HFFc6 (cell line): ENCODE results near the gene BLTP2. TPM values are rescaled to one million over a fixed set of nuclear protein-coding genes. Genes with fewer than 3 reads are reported as not detected.

ENCODE experiments used
- DNase-seq: peaks from one replicate; pipeline ENCODE4 v3.0.0-alpha.2; 2018
- H3K27ac Mint-ChIP-seq: 2 replicates; pipeline ENCODE4 v1.8.0; 2020; ENCODE audit warnings: mild to moderate bottlenecking, mixed read lengths
- H3K27me3 Mint-ChIP-seq: 2 replicates; pipeline ENCODE4 v1.8.0; 2021; ENCODE audit warnings: mild to moderate bottlenecking, moderate library complexity, mixed read lengths; ENCODE audit not compliant: insufficient read depth
- H3K36me3 Mint-ChIP-seq: 2 replicates; pipeline ENCODE4 v1.8.0; 2021; ENCODE audit warnings: low read depth, mixed read lengths
- H3K4me1 Mint-ChIP-seq: 2 replicates; pipeline ENCODE4 v1.8.0; 2020; ENCODE audit warnings: low read depth, mixed read lengths
- H3K4me3 Mint-ChIP-seq: 2 replicates; pipeline ENCODE4 v1.8.0; 2020; ENCODE audit warnings: mild to moderate bottlenecking, moderate library complexity, mixed read lengths
- H3K9me3 Mint-ChIP-seq: 2 replicates; pipeline ENCODE4 v1.8.0; 2020; ENCODE audit warnings: mild to moderate bottlenecking, mixed read lengths
- total RNA-seq, 6 experiments: library from RNA; stranded (reverse); fragmentation: NEBNext Ultra II Directional; extraction: Animal tissue kit (Norgen Biotek cat#: 25700); gene quantifications; 2 replicates in 1 of 6; 3 replicates in 5 of 6; pipeline ENCODE4 v1.2.3, GENCODE V29; 2021
- TF ChIP-seq, protein P1 (sequence below): fragments of 200-600 bp; sonication (generic); IDR thresholded peaks from 2 replicates; pipeline ENCODE4 v1.5.0; 2021; ENCODE audit warnings: antibody characterized with exemption, mild to moderate bottlenecking

Gene BLTP2
- total RNA-seq, 6 experiments from 2014 or later: 111 to 158 (median 134) TPM

DNA sequence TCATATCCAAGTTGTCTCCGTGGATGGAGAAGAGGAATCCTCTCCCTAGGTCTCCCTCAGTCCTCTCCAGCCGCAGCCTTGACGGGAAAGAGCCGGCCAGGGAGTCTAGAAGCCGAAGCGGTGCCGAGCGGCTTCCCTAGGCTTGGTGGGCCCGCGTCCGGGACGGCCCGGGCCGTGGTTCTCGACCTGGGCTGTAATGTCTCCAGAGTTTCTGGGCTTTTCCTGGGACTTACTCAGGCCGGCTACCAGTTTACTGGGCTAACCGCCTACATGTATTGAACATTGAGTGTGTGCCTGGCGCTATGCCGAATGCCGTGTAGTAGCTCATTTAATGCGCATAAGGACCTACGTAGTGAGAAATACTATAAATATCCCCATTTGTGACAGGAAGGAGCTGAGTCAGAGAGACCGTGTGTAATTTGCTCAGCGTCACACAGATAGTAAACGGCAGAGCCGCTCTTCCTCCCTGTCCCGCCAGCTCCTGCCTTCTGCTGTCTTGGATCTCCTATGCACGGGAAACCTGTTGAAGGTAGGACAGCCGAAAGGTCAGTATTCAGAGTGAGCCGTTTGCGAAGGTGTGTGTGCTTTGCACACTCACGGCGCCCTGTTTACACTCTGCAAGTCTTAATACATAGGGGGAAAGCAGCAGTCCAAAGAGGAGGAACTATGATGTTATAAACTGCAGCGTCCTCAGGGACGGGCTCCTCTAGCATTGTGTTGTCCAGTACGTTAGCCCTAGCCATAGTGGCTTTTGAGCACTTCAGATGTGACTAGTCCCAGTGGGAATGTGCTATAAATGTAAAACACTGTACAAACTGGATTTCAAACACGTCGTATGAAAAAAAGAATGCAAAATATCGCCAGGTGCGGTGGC is 45.4 kb downstream of the BLTP2 start:
- Mint-ChIP-seq H3K36me3 (peaks cover 9% of the 10 kb centered on the region; the same call in 1 of the 2 replicates), H3K9me3 (no peaks in the 10 kb centered on the region), H3K4me1 (peaks cover 26% of the 10 kb centered on the region), H3K27me3 (peaks cover 5% of the 10 kb centered on the region), H3K4me3 (peak overlapping the region; percentile 97), H3K27ac (peak overlapping the region; percentile 95)
- TF ChIP-seq, protein P1, sequence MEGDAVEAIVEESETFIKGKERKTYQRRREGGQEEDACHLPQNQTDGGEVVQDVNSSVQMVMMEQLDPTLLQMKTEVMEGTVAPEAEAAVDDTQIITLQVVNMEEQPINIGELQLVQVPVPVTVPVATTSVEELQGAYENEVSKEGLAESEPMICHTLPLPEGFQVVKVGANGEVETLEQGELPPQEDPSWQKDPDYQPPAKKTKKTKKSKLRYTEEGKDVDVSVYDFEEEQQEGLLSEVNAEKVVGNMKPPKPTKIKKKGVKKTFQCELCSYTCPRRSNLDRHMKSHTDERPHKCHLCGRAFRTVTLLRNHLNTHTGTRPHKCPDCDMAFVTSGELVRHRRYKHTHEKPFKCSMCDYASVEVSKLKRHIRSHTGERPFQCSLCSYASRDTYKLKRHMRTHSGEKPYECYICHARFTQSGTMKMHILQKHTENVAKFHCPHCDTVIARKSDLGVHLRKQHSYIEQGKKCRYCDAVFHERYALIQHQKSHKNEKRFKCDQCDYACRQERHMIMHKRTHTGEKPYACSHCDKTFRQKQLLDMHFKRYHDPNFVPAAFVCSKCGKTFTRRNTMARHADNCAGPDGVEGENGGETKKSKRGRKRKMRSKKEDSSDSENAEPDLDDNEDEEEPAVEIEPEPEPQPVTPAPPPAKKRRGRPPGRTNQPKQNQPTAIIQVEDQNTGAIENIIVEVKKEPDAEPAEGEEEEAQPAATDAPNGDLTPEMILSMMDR: no peak
- peak; percentile 92 for DNase-seq

DNA sequence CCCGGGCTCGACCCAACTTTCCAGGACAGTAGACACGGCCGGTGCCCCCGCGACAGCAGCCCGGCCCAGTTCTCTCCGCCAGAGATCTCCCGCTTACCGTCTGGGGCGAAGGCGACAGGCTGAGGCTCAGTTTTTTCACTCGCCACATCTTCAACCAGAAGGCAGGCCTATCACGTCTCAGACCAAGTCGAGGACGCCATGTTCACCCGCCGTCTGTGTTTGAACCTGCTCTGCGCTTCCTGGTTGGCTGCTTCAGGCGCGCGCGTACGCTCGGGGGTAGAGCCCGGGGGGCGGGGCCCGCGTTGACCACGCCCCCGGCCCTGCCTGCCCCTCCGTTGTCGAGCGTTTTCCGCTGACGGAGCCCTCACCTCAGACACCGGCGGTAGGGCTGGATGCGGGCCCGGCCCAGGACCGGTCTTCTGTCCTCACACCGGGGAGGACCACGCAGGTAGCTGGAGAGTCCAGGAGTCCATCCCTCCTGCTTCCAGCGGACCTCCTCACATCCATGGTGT is 46.1 kb downstream of the BLTP2 start, which contains the start of gene SPAG5:
Gene SPAG5 (minus strand): TSS at position 227 of the 512 bp plus-strand sequence. CDS start 79 bp downstream, at position 148.
- Mint-ChIP-seq H3K27me3 (peaks cover 3% of the 10 kb centered on the region), H3K27ac (peak within 1 kb of the TSS; percentile 95), H3K36me3 (peaks cover 9% of the 10 kb centered on the region; the same call in 1 of the 2 replicates), H3K9me3 (no peaks in the 10 kb centered on the region), H3K4me1 (peaks cover 26% of the 10 kb centered on the region), H3K4me3 (peak within 1 kb of the TSS; percentile 97)
- DNase-seq: peak; percentile 87
- TF ChIP-seq, protein P1: no peak

DNA sequence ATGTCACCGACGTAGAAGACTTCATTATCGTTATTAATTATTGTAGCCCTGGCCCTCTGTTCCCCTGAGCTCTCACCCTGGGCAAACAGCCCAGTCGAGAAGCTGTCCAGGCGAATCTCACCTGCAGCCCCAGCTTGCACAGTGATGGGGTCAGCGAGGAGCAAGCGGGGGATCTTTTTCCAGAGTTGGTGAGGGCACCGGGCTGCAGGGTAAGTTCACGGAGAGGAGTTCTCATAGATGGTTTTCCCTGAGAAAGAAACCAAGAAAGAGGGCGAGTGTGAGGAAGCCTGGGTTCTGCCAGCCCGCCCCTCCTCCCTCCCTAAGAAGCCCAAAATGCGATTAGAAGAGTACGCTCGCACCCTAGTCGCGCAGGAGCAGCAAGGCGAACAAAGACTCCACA is 46.6 kb downstream of the BLTP2 start:
- Mint-ChIP-seq H3K27me3 (peaks cover 3% of the 10 kb centered on the region), H3K4me3 (peak overlapping the region; percentile 97), H3K36me3 (peaks cover 9% of the 10 kb centered on the region; the same call in 1 of the 2 replicates), H3K27ac (peak overlapping the region; percentile 95), H3K4me1 (peaks cover 26% of the 10 kb centered on the region), H3K9me3 (no peaks in the 10 kb centered on the region)
- TF ChIP-seq, protein P1: no peak
- DNase-seq: no peak

DNA sequence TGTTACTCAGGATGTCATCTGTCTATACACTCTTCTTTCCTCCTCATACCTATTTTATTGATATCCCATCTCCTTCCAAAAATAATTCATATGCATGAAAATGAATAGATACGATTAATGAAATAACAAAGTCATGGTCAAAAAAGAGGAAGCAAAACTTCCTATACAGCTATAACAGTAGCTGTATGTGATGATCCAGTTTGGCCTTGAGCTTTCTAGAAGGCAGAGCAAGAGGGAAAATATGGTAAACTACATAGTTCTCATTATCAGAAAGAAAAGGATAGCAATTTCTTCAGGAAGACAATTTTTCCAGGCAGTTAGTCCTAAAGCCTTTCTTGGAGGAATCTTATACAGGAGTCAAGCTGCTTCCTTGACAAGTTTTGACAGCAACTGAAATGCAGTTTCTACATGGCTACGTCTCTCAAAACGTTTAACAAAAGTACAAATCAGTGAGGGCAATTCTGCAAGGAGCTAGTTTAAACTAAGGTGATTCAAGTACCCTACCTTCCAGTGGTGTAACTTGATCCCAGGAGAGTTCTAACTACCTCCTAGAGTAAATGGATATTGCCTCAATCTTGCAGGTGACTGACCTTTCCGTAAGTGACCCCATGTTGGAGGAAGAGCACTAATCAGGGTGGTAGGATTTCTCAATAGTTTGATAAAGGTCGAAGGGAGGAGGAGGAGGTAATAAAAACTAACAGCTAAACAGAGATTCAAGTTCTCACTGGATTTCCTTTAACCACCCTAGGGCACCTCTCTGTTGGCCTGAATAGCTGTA is 47.2 kb downstream of the BLTP2 start:
- DNase-seq: no peak
- Mint-ChIP-seq H3K36me3 (peaks cover 9% of the 10 kb centered on the region; the same call in 1 of the 2 replicates), H3K4me3 (peak overlapping the region; percentile 97), H3K27me3 (peaks cover 3% of the 10 kb centered on the region), H3K4me1 (peaks cover 26% of the 10 kb centered on the region), H3K27ac (peak overlapping the region; percentile 95), H3K9me3 (no peaks in the 10 kb centered on the region)
- TF ChIP-seq, protein P1: no peak

Other genes with a start within 250 kb of the BLTP2 start
- 1 to 10 TPM; 4.3 to 6.7 (median 6.4) TPM for gene SLC46A1, start 238.9 kb downstream of the BLTP2 start, total RNA-seq
- under 1 TPM in 2 of 6 experiments, not detected in 4; 0.07 to 0.08 TPM for gene SLC13A2, start 171.5 kb downstream of the BLTP2 start, total RNA-seq
- gene FOXN1, start 138.8 kb downstream of the BLTP2 start, total RNA-seq: not detected
- gene UNC119, start 92.5 kb downstream of the BLTP2 start, total RNA-seq: 10 to 100 TPM; 28.3 to 36.9 (median 30.1) TPM
- gene PIGS, start 73.6 kb downstream of the BLTP2 start, total RNA-seq: 10 to 100 TPM; 69.5 to 94.7 (median 78.0) TPM
- 10 to 100 TPM in 5 of 6 experiments, 1 to 10 TPM in 1; 8.6 to 14.7 (median 10.3) TPM for gene ALDOC, start 68.3 kb downstream of the BLTP2 start, total RNA-seq
- gene SPAG5, start 46.1 kb downstream of the BLTP2 start, total RNA-seq: 10 to 100 TPM; 29.2 to 73.3 (median 69.4) TPM
- 1 to 10 TPM; 3.2 to 4.3 (median 3.5) TPM for gene RSKR, start 31.0 kb downstream of the BLTP2 start, total RNA-seq
- gene SDF2, start 16.7 kb upstream of the BLTP2 start, total RNA-seq: 10 to 100 TPM; 65.8 to 96.8 (median 71.5) TPM
- 10 to 100 TPM; 72.7 to 79.7 (median 74.0) TPM for gene SUPT6H, start 17.0 kb upstream of the BLTP2 start, total RNA-seq
- 1 to 10 TPM in 1 of 6 experiments, under 1 TPM in 5; 0.60 to 1.1 (median 0.70) TPM for gene PROCA1, start 66.7 kb upstream of the BLTP2 start, total RNA-seq
- 100 to 1,000 TPM; 161 to 219 (median 192) TPM for gene RAB34, start 72.7 kb upstream of the BLTP2 start, total RNA-seq
- gene RPL23A, start 74.8 kb upstream of the BLTP2 start, total RNA-seq: 1,000 to 10,000 TPM; 1,227 to 1,529 (median 1,391) TPM
- 10 to 100 TPM in 4 of 6 experiments, 1 to 10 TPM in 2; 8.0 to 14.6 (median 11.3) TPM for gene TLCD1, start 81.1 kb upstream of the BLTP2 start, total RNA-seq
- gene NEK8, start 83.6 kb upstream of the BLTP2 start, total RNA-seq: 1 to 10 TPM; 1.9 to 3.1 (median 2.5) TPM
- gene TRAF4, start 98.9 kb upstream of the BLTP2 start, total RNA-seq: 10 to 100 TPM; 48.0 to 61.3 (median 53.8) TPM
- 10 to 100 TPM; 14.5 to 17.2 (median 16.6) TPM for gene FAM222B, start 197.6 kb upstream of the BLTP2 start, total RNA-seq
- gene ERAL1, start 209.9 kb upstream of the BLTP2 start, total RNA-seq: 10 to 100 TPM; 43.3 to 55.1 (median 46.1) TPM